ENCODE data around the gene SLC25A21. TPM values are rescaled to one million over a fixed set of nuclear protein-coding genes. Genes with fewer than 3 reads are reported as not detected.

The SLC25A21 gene
- total and polyA plus RNA-seq, 10 of the 15 experiments (the other 5 are each of a cell fraction or from before 2014, with no cell fraction given): 0.06 to 0.72 (median 0.17) TPM; not detected in 3

GRCh38 chr14:37088356-37089215 lies 83.8 kb downstream of the SLC25A21 start (continued):
- TF ChIP-seq GATAD2B (conservative IDR thresholded peaks at IDR 0.05; ENCODE audit: low read depth) (no peak), TBL1XR1 (IDR thresholded peaks at IDR 0.05; ENCODE audit: low read depth, low read length) (no peak), TARDBP (IDR thresholded peaks at IDR 0.05; ENCODE audit: borderline replicate concordance) (no peak), BCLAF1 (IDR thresholded peaks at IDR 0.05) (no peak), RAD21 (IDR thresholded peaks at IDR 0.05; ENCODE audit: insufficient read depth, low read depth, low read length) (no peak), EGR1 (IDR thresholded peaks at IDR 0.05; ENCODE audit: borderline replicate concordance in 1 of 2, low read depth in 2 of 2, low read length in 2 of 2) (no peak)

DNA sequence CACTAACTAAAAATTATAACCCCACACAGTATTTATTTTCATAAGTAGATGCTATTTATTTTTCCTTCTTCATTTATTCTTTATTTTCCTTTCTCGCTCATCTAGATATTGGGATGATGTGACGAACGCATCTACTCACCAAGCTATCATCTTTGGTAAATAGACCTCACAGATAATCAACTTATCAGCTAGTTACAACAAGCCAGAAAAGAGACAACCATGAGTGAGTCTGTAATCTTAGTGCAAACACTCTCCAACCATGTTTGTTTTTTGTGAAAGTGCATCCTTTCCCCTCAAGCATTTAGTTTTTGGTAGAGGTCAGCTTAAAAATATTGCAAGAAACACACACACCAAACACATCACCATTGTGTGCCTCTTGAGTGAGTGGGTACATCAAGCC lies 84.9 kb downstream of the SLC25A21 start:
- SMC1A ChIA-PET (ENCODE audit: uncharacterized antibody, unreplicated experiment): no interaction called here
- Histone ChIP-seq H3K36me3 (ENCODE audit: control insufficient read depth in 2 of 2, insufficient read depth in 2 of 2, low read length in 1 of 2) (no peaks in the 10 kb centered on the region), H3K27me3 (replicated peaks in 1 of 2; ENCODE audit: control insufficient read depth in 2 of 2, insufficient read depth in 2 of 2, low read length in 1 of 2) (no peaks in the 10 kb centered on the region), H3K4me2 (ENCODE audit: control insufficient read depth, insufficient read depth) (no peak overlapping the region), H3K9me3 (replicated peaks; ENCODE audit: control insufficient read depth, insufficient read depth, low read length) (no peaks in the 10 kb centered on the region; the same call in 2 of the 3 replicates), H3K27ac (ENCODE audit: control insufficient read depth, insufficient read depth) (no peak overlapping the region), H2AFZ (ENCODE audit: control insufficient read depth, low read depth, low read length) (no peak overlapping the region), H3K9ac (ENCODE audit: control insufficient read depth, insufficient read depth, low read length) (no peak overlapping the region), H3K4me3 (no peak overlapping the region), H3K79me2 (ENCODE audit: control insufficient read depth, insufficient read depth, low read length) (no peaks in the 10 kb centered on the region), H4K20me1 (ENCODE audit: control insufficient read depth, insufficient read depth) (no peaks in the 10 kb centered on the region), H3K4me1 (ENCODE audit: control insufficient read depth, insufficient read depth, low read length) (no peaks in the 10 kb centered on the region)
- no TSS peak for BruUV-seq (replicated peaks)
- POLR2A ChIA-PET: no interaction called here
- DNase-seq (ENCODE audit: low read depth, low spot score): no peak
- intact Hi-C loops (cut with micrococcal nuclease; ENCODE audit: unreplicated experiment): no loop called here
- ATAC-seq: no peak
- in situ Hi-C loops (cut with MboI): no loop called here
- CTCF ChIA-PET: no interaction called here
- 35% methylated on average over 3 of the region's 3 CpGs for WGBS (ENCODE audit: insufficient coverage, insufficient replicate concordance, low lambda C conversion rate, missing lambda C conversion rate)
- FAIRE-seq: no peak
- RAD21 ChIA-PET (ENCODE audit: unreplicated experiment): no interaction called here
- no peak for TF ChIP-seq EED (IDR thresholded peaks at IDR 0.05; ENCODE audit: low read depth)
- TF ChIP-seq SMC3 (IDR thresholded peaks at IDR 0.05; ENCODE audit: borderline replicate concordance, low read length): no peak
- TF ChIP-seq PAX5 (IDR thresholded peaks at IDR 0.05; ENCODE audit: borderline replicate concordance, low read depth, low read length): no peak
- TF ChIP-seq, protein P1, sequence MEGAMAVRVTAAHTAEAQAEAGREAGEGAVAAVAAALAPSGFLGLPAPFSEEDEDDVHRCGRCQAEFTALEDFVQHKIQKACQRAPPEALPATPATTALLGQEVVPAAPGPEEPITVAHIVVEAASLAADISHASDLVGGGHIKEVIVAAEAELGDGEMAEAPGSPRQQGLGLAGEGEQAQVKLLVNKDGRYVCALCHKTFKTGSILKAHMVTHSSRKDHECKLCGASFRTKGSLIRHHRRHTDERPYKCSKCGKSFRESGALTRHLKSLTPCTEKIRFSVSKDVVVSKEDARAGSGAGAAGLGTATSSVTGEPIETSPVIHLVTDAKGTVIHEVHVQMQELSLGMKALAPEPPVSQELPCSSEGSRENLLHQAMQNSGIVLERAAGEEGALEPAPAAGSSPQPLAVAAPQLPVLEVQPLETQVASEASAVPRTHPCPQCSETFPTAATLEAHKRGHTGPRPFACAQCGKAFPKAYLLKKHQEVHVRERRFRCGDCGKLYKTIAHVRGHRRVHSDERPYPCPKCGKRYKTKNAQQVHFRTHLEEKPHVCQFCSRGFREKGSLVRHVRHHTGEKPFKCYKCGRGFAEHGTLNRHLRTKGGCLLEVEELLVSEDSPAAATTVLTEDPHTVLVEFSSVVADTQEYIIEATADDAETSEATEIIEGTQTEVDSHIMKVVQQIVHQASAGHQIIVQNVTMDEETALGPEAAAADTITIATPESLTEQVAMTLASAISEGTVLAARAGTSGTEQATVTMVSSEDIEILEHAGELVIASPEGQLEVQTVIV (IDR thresholded peaks at IDR 0.05; ENCODE audit: borderline replicate concordance, partially characterized antibody): no peak
- no peak for TF ChIP-seq ATF2 (IDR thresholded peaks at IDR 0.05; ENCODE audit: low read length)
- TF ChIP-seq SMAD5 (IDR thresholded peaks at IDR 0.05; ENCODE audit: low read depth): no peak

Data from GM12878 (cell line).